HG03342 (cell line): ENCODE results near the gene EPC1.
"Not testable (repeated sequence)": the region's sequence is repeated elsewhere in the genome, so short reads cannot be mapped to it uniquely, and the experiment has no call there.

ENCODE experiments used
- ATAC-seq: cut with Tn5 transposase; IDR thresholded peaks from one replicate; pipeline ENCODE4 v1.9.1; 2021; ENCODE audit warnings: mild to moderate bottlenecking, moderate library complexity; ENCODE audit not compliant: unreplicated experiment

EPC1 gene

GRCh38 chr10:32373031-32373430 lies 26.1 kb upstream of the EPC1 start:
- no peak for ATAC-seq

GRCh38 chr10:32372000-32372875 lies 25.3 kb upstream of the EPC1 start:
- ATAC-seq = no peak

GRCh38 chr10:32371101-32371500 lies 24.1 kb upstream of the EPC1 start:
- ATAC-seq = no peak

- ATAC-seq = no peak
Measured at GRCh38 chr10:32367793-32368453, 21.0 kb upstream of the EPC1 start.

- no peak for ATAC-seq
Measured at GRCh38 chr10:32366588-32366987, 19.6 kb upstream of the EPC1 start.

- no peak for ATAC-seq
Measured at GRCh38 chr10:32366111-32366510, 19.2 kb upstream of the EPC1 start.

- ATAC-seq = not testable (repeated sequence)
Measured at GRCh38 chr10:32365404-32365803, 18.4 kb upstream of the EPC1 start.

- ATAC-seq = no peak
Measured at GRCh38 chr10:32362571-32362970, 15.6 kb upstream of the EPC1 start.

- ATAC-seq = no peak
Measured at GRCh38 chr10:32360884-32361283, 13.9 kb upstream of the EPC1 start.

GRCh38 chr10:32360241-32360640 lies 13.3 kb upstream of the EPC1 start:
- no peak for ATAC-seq

- no peak for ATAC-seq
Measured at GRCh38 chr10:32357056-32357735, 10.2 kb upstream of the EPC1 start.

- not testable (repeated sequence) for ATAC-seq
Measured at GRCh38 chr10:32354690-32355089, 7.7 kb upstream of the EPC1 start.

GRCh38 chr10:32350811-32351350 lies 3.9 kb upstream of the EPC1 start:
- ATAC-seq = no peak

GRCh38 chr10:32349968-32350738 lies 3.2 kb upstream of the EPC1 start:
- ATAC-seq = no peak

- ATAC-seq = no peak
Measured at GRCh38 chr10:32349199-32349585, 2.2 kb upstream of the EPC1 start.

- ATAC-seq = no peak
Measured at GRCh38 chr10:32348297-32349198, 1.6 kb upstream of the EPC1 start.

GRCh38 chr10:32347363-32348022 lies 535 bp upstream of the EPC1 start:
- ATAC-seq = peak; percentile 18

- peak; percentile 78 for ATAC-seq
Measured at GRCh38 chr10:32346134-32346550, 816 bp downstream of the EPC1 start.

GRCh38 chr10:32341596-32341995 lies 5.4 kb downstream of the EPC1 start:
- no peak for ATAC-seq
